GM21723 (cell line): ENCODE data around the gene LMOD1.

Source experiments
- ATAC-seq: cut with Tn5 transposase; IDR thresholded peaks from one replicate; pipeline ENCODE4 v1.9.1; 2021; ENCODE audit warnings: mild to moderate bottlenecking, moderate library complexity; ENCODE audit not compliant: unreplicated experiment

Gene LMOD1

DNA sequence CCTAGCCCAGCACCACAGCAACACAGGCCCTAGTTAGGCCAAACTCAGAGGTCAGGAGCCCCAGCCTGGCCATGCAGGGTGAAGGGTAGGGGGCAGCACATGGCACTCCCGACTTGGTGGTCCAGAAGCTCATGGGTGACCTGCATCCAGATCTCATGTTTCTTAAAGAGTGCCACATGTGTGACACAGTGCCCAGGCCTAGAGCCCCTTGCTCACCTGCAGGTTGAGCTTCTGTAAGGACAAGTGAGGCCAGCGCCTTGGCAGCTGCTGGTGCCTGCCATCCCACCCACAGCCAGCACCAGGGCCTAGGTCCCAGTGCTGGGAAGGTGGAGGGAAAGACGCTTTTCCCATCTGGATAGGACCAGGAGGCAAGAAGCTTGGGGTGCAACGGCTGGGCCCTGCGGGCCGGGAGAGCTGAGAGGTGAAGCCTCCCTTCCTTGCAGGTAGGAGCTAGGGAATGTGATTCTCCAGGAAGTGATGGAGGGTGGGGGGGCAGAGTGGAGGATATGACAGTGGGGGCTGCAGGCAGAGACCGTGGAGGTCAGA lies 51.2 kb downstream of the LMOD1 start:
- ATAC-seq: no peak

DNA sequence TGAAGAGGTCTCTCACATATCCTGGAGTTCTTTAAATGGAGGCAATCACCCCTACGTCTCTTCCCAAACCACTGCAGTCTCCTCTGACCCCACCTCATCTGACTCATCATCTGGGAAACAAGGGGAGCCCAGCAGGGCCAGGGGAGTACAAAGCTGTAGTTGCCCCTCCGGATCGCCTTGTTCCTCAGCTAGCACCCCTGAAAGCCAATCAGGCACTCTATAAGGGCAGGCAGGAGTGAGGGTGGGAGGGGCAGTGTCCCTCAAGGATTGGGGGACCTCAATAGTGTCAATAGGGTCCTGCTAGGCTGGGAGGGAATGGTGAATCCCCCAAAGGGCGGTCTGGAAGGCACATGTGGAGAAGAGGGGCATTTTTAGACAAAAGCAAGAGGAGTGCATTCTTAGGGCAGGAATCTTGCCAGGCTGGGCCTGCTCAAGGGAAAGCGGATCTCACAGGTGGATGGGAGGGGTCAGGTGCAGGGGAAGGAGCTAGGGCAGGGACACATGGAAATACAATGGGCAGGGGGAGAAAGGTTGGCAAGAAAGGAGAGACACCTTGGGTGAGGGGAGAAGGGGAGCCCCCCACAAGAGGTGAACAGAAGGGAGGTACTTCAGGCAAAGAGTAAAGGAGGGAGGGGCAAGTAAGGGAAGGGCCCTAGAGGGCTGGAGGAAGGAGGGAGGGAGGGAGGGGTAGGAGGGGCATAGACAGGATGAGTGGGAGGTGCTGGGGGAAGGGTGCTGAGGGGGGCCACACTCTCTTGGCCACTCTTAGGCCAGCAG lies 51.8 kb downstream of the LMOD1 start:
- ATAC-seq: no peak

DNA sequence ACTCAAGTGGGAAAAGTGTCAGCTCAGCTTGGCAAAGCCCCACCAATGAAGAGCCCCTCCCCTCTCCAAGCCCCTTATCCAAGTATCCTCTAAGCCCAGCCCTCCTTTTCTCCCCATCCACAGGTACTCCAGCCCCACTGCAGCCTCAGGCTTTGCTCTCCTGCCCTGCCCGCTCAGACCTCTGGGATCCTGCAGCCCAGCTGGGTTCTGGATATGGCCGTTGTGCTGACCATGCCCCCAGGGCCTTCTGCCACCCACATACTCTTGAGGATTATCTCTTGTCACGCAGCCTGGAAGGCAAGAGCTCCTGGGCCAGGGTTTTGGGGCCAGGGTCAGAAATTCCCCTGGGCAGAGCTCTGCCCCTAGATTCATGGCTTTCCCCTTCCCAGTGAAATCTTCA lies 52.9 kb downstream of the LMOD1 start:
- ATAC-seq: no peak

DNA sequence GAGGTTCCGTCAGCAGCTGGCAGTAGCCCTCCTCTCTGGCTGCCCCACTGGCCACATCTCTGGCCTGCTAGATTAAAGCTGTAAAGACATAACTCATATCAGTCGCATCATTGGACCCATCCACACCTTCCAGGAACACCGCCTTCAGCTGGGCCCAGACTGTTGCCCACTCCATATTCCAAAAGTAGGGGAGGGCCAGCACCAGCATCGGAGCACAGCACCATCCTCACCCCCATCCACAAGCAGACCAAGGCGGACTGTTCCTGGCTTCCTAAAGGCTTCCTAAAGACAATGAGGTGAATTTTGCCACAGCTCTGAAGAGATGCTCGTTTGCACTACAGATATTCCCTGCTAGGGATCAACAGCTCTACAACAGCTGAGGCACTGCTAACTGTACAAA lies 54.1 kb downstream of the LMOD1 start:
- ATAC-seq: no peak

DNA sequence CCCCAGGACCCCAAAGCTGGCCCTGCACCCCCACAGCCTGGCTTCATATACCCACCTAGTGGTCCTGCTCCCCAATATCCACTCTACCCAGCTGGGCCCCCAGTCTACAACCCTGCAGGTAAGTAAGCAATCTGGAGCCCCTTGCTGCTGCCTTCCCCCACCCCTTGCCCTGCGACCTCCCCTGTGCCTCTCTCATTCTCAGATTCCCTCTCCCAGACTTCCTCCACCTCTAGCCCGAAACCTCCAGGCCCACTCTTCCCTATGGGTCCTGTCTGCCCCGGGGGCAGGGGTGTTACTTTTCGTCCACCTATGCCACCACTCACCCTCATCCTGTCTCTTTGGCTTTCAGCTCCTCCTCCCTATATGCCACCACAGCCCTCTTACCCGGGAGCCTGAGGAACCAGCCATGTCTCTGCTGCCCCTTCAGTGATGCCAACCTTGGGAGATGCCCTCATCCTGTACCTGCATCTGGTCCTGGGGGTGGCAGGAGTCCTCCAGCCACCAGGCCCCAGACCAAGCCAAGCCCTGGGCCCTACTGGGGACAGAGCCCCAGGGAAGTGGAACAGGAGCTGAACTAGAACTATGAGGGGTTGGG lies 54.8 kb downstream of the LMOD1 start:
- no peak for ATAC-seq

DNA sequence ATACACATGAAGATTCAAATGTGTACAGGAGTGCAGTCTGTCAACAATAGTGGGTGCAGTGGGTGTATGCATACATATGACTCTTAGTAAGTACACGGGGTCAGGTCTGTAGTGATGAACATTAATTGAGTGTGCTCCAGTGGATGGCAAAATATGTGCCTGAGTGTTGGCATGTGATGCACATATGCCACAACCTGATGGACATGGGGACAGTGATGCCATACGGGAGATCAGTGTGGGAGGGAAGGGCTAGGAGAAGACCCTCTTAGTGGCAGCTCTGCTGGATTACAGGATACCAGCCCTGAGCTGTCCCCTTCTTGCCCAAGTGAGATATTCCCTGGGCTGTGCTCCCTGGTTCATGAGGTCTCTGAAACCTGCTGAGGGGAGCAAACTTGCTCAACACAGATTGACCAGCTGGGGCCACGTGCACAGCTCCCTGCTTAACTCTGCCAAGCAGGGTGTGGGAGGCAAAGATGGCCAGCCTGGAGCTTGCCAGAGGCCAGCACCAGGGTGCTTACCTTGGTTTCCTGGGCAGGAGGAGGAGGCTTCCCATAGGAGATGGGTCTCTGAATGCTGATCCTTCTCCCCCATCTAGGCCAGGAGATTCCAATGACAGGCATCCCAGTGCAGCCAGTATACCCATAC lies 55.4 kb downstream of the LMOD1 start:
- no peak for ATAC-seq

DNA sequence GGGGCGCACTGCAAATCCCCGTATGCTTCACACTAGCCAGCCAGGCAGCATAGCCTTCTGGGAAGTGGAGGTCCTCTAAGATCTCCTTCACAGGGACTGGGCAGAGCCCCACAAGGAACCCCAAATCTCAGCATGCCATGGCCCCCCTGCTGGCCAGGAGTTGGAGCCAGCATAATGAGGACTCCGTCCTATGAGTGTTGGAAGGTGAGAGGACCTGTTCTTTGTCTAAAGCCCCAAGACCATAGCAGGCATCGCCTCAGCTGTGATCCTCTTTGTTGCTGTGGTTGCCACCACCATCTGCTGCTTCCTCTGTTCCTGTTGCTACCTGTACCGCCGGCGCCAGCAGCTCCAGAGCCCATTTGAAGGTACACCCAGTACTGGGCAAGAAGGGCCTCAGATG lies 56.1 kb downstream of the LMOD1 start:
- no peak for ATAC-seq

DNA sequence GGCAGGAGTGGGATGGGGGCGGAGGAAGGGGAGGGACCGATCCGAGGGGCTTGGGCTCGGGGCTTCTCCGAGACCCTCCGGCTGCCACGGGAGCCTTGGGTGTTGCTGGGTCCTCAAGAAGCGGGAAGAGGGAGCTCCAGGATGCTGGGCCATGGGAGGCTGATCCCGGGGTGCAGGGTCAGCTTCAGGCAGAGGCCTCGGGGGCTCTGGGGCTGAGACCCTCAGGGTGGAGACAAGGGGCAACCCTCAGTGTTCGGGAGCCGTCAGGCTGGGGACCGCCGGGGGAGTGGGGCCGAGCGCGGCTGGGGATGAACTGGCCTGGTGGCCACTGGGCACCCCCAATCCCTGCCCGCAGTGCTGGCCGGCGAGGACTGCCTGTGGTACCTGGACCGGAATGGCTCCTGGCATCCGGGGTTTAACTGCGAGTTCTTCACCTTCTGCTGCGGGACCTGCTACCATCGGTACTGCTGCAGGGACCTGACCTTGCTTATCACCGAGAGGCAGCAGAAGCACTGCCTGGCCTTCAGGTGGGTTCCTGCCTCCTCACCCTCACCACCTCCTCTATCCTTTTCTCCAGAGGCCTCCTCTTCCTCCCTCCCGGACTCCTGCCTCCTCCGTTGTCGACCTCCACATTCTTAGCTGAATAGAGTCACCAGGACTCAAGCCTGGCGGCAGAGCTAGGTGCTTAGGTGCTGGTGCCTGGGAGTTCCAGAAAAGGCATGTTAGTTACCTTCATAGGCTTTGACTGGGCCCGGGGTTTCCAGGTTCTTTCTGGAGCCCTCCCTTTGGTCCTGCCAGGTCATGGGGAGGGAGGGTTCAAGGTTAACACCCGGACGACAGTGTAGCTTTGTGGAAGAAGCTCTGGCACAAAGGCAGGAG lies 57.0 kb downstream of the LMOD1 start:
- no peak for ATAC-seq

DNA sequence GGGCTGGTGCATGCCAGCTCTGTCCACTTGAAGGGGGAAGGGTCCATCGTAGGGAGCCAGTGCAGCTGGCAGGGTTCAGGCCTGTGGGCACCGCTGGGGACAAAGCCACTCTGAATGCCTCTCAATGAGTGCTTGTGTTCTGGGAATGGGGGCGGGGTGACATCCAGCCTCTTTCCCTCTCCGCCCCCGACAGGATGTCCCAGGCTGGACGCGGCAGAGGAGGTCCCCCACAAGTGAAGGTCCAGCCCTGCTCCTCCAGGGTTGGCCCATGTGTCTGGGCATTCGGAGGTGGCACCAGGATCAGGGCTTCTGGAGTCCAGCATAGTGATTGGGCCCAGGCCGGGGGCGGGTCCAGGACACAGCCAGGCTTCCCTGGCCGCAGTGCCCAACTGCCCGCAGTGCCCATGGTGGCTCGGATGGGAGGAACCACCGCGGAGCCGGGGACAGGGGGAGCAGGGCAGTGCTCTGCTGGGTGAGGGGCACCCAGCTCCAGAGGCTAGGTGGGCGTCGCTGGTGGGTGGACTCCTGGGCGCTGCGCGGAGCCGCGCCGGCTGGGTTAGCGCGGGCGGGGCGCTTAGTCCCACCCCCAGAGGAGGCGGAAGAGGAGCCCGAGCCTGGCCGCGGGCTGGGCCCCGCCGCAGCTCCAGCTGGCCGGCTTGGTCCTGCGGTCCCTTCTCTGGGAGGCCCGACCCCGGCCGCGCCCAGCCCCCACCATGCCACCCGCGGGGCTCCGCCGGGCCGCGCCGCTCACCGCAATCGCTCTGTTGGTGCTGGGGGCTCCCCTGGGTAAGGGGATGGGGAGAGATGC lies 57.9 kb downstream of the LMOD1 start, which contains the start of gene SHISA4:
TSS of gene SHISA4 (plus strand) at position 617 of the 808 bp plus-strand sequence. CDS start at position 714, 97 bp downstream.
- no peak for ATAC-seq

DNA sequence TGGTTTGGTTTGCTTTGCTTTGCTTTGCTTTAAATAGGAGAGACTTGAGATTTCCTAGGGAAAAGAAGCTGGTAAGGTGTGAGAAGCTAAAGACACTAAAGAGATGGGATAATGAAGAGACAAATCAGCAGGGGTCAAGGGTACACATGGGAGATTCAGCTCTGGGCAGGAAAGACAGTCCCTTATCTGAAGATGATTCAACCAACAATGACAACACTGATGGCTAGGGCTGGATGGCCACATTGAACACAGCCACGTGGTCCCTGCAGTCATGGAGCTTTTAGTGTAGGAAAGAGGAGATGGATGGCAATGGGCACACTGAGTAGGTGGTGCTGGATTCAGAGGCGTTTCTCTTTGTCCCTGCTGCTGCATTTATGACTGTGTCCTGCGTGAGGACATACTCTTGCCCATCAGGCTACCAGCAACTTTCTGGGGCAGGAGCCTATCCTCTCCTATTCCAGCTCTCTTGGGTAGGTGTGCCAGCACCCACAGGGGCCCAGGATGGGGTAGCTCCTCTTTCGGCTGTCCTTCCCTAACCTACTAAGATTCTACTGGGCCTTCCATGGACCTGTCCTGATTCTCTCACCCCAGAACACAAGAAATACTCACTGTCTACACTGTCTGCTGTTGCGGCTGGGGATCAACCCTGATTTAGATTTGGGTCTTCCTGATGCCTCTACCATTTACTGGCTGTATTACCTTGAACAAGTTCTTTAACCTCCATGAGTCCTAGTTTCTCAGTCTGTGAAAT lies 59.1 kb downstream of the LMOD1 start:
- no peak for ATAC-seq

DNA sequence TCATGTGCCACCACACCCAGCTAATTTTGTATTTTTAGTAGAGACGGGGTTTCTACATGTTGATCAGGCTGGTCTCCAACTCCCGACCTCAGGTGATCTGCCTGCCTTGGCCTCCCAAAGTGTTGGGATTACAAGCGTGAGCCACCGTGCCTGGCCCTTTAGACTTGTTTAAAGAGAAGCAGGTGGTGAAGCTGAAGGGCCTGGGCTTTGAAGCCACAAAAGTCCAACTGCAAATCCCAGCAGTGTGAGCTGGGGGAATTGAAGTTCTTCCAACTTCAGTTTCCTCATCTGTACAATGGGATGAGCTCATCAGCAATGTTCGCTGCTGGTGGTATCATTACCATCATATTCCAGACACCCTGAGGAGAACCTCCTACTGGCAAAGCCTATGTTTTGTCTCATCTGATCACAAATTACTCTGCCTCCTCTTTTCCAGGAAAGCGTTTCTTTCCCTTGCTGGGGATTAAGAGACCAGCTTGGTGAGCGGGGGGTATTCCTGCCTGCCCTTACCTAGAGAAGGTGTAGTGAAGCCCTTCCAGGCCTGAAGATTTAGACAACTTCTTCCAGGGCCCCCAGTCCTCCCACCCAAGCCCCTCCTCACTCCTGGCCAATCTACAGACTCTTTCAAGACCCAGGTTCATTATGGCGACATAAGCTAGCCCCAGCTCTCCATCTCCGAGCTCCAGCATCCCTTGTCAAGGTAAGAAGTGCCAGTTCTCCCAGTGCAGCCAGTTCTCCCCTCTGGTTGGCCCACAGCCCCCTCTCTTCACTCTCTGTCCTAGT lies 60.1 kb downstream of the LMOD1 start:
- no peak for ATAC-seq

DNA sequence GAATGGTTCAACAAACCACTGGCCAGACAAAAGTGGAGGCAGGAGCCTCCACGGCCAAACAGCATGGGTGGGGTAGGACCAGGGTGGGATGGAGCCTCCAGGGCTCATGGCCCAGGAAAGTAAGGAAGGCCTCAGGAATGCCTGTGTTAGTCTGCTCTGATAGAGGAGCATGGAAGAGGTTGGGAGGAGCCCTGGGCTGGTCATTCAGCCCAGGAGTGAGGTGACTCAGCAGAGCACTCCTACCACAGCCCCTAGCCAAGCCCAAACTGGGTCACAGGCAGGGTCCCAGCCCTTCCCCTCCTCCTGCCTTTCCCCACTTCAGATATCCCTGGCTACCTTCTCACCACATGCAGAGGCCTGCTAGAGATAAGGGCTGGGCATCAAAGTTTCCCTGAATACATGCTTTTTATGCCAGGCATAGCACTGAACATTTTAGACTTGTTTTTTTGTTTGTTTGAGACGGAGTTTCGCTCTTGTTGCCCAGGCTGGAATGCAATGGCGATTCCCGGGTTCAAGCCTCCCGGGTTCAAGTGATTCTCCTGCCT lies 60.7 kb downstream of the LMOD1 start:
- no peak for ATAC-seq

DNA sequence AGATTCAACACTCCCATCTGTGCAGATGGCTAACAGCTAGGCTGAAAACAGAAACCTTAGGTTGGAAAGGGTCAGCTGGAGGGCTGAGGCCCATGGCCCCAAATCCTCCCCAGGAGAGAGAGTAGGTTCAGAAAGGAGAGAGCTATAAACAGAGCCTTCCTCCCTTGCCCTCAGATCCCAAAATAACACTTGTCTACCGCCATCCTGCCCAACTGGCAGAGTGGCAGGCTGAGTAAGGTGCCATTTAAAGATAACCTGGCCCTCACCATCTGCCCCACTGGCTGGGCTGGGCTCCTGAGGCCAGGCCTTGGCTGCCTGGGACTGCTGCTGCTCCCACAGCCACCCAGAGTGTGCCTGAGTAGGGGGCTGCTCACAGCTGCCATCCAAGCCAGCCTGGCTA lies 61.9 kb downstream of the LMOD1 start:
- ATAC-seq: no peak

DNA sequence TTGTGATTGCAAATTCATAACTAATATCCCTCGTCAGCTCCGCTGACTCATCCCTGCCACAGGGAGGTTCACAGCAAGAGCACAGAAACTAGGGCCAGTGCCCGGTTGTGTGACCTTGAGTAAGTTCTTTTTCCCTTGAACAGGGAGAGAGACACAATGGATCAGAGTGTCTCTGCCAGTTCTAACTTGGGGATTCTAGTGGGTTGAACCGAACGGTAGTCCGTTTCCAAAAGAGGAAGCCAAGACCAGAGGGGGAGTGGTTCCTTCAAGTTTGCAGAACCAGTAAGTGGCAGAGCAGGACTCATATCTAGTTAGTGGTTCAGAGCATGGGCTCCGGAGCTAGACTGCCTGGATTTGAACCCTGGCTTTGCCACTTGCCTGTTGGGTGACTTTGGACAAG lies 62.6 kb downstream of the LMOD1 start:
- ATAC-seq: no peak

DNA sequence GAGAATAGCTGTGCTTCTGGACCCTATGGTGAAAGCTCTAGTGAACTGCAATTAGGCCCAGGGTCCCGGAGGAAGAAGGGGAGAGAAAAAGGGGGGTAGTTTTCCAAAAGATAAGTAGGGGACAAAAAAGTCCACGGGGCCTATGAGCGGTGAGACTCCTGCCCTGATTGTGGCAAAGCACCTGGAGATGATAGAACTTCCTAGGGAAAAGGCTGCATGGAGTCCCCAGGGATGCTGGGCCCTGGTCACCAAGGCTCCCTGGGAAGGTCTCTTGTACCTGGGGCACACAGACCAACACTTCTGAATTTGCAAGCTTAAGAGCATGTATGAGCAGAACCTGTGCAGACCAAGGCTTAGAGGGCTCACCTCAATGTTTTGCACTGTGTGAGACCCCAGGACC lies 63.1 kb downstream of the LMOD1 start:
- ATAC-seq: no peak

DNA sequence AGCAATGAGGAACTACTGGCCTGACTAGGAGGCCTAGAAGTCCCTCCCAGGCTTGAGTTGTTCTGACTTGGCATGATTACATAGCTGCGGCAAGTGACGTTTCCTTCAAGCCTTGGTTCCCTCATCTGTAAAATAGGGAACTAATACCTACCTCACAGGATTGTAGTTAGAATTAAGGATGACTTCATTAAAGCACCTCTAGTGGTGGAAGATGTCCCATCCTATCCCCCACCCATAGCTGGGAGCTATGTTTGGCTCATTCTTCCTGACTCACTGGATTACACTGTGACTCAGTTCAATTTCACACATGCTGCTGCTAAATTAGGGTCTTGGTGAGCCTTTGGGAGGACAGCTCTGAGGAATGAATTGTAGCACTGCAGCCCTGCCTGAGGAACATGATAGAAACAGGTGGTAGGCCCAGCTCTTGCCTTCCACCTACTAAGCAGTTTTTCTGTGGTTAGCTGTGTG lies 63.6 kb downstream of the LMOD1 start:
- peak; percentile 62 for ATAC-seq

DNA sequence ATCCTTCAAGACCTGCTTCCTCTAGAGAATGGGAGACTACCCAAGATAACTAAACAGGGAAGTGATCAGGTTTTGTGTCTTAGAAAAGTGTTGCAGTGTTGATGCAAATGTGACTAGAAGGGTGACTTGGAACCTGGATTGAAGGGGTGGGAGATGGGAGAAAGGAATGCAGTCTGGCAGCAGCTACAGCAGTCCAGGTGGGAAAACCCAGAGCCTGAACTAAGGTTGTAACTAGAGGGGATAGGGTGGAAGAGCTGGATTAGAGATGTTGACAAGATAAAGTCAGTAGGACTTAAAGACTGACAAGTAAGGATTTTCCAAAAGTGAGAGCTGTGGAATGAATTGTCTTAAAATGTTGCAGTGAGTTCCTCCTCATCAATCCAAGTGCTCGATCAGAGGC lies 64.7 kb downstream of the LMOD1 start:
- no peak for ATAC-seq

DNA sequence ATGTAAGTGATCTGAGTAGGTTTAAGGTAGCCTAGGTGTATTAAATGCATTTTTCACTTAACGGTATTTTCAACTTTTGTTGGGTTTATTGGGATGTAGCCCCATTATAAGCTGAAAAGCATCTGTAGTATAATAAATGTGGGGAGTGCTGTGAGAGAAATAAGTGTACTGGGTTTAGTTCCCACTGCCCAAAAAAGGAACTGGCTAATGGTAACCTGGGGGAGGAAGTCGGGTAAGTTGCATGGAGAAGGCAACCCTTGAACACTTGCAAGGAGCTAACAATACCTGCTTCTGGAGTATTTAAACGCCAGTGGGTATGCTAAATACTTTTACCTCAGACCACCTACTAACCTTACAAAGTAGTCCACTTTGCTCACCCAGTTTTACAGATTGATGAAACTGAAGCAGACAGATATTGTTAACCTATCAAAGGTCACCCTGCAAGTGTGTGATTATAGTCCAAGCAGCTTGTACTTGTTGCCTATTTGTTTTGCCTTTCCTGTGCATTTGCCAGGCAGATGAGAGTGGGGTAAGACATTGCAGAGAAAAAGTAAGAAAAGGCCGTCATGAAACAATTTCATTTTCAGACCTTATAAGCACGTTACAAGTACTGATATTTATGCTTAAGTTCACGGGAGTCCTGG lies 65.3 kb downstream of the LMOD1 start:
- ATAC-seq: no peak
